G401 (cell line): ENCODE measurements around the gene ZDHHC3. TPM values are rescaled to one million over a fixed set of nuclear protein-coding genes. Genes with fewer than 3 reads are reported as not detected.

Experiments used
- DNase-seq: peaks from one replicate; pipeline ENCODE4 v3.0.0-alpha.2; 2015; ENCODE audit warnings: low spot score
- in situ Hi-C: cut with HindIII; loops from 2 replicates; pipeline ENCODE4 v1.10.0; 2016; ENCODE audit warnings: low sequenced_read_pairs, mixed read lengths
- total RNA-seq: library from RNA; depleted of rRNA; stranded (reverse); fragments of >200 nt; shearing (Covaris generic); gene quantifications from 2 replicates; pipeline ENCODE4 v1.2.3, GENCODE V29; 2014

Gene ZDHHC3
- total RNA-seq, 1 experiment from 2014 or later, result 98.2 TPM

GRCh38 chr3:44939581-44940036 lies 36.4 kb downstream of the ZDHHC3 start:
- in situ Hi-C loops, result no loop called here
- peak; percentile 10 for DNase-seq

- in situ Hi-C loops, result no loop called here
- no peak for DNase-seq
Measured at GRCh38 chr3:44932986-44933944, 42.7 kb downstream of the ZDHHC3 start.

- in situ Hi-C loops, result no loop called here
- no peak for DNase-seq
Measured at GRCh38 chr3:44932271-44932670, 43.7 kb downstream of the ZDHHC3 start.

GRCh38 chr3:44931791-44932190 lies 44.2 kb downstream of the ZDHHC3 start:
- DNase-seq, result no peak
- in situ Hi-C loops, result no loop called here

- in situ Hi-C loops, result no loop called here
- DNase-seq, result no peak
Measured at GRCh38 chr3:44930911-44931310, 45.1 kb downstream of the ZDHHC3 start.

GRCh38 chr3:44929782-44930181 lies 46.2 kb downstream of the ZDHHC3 start:
- in situ Hi-C loops, result no loop called here
- no peak for DNase-seq

GRCh38 chr3:44927371-44927770 lies 48.6 kb downstream of the ZDHHC3 start:
- in situ Hi-C loops, result no loop called here
- no peak for DNase-seq

- no peak for DNase-seq
- in situ Hi-C loops, result no loop called here
Measured at GRCh38 chr3:44926921-44927320, 49.1 kb downstream of the ZDHHC3 start.

GRCh38 chr3:44926172-44926571 lies 49.8 kb downstream of the ZDHHC3 start:
- no peak for DNase-seq
- in situ Hi-C loops, result no loop called here

GRCh38 chr3:44924457-44925084 lies 51.4 kb downstream of the ZDHHC3 start:
- DNase-seq, result no peak
- in situ Hi-C loops, result no loop called here

- in situ Hi-C loops, result no loop called here
- DNase-seq, result peak; percentile 91
Measured at GRCh38 chr3:44923632-44924456, 52.1 kb downstream of the ZDHHC3 start.

GRCh38 chr3:44920081-44920480 lies 55.9 kb downstream of the ZDHHC3 start:
- in situ Hi-C loops, result no loop called here
- peak; percentile 17 for DNase-seq

GRCh38 chr3:44918581-44918980 lies 57.4 kb downstream of the ZDHHC3 start:
- in situ Hi-C loops, result no loop called here
- DNase-seq, result no peak

- DNase-seq, result no peak
- in situ Hi-C loops, result no loop called here
Measured at GRCh38 chr3:44918087-44918486, 57.9 kb downstream of the ZDHHC3 start.

GRCh38 chr3:44915702-44916438 lies 60.1 kb downstream of the ZDHHC3 start:
- in situ Hi-C loops, result no loop called here
- no peak for DNase-seq

- DNase-seq, result no peak
- in situ Hi-C loops, result no loop called here
Measured at GRCh38 chr3:44914936-44915335, 61.0 kb downstream of the ZDHHC3 start.

- DNase-seq, result peak; percentile 62
- in situ Hi-C loops, result no loop called here
Measured at GRCh38 chr3:44913868-44914468, 62.0 kb downstream of the ZDHHC3 start.

- in situ Hi-C loops, result no loop called here
- DNase-seq, result no peak
Measured at GRCh38 chr3:44910693-44911092, 65.3 kb downstream of the ZDHHC3 start.

- in situ Hi-C loops, result no loop called here
- no peak for DNase-seq
Measured at GRCh38 chr3:44909063-44909462, 66.9 kb downstream of the ZDHHC3 start.
